ENCODE measurements around the gene ZNF750. TPM values are rescaled to one million over a fixed set of nuclear protein-coding genes. Genes with fewer than 3 reads are reported as not detected.

ZNF750 gene
- polyA plus RNA-seq, 1 experiment: not detected

GRCh38 chr17:82870541-82870940, 30.7 kb upstream of the ZNF750 start:
- no peak overlapping the region for H3K27ac ChIP-seq (ENCODE audit: low read depth, low read length)
- DNase-seq (ENCODE audit: low read depth, low spot score): no peak

GRCh38 chr17:82870091-82870491, 30.3 kb upstream of the ZNF750 start:
- ChIA-PET POLR2A (no interaction called here), CTCF (no interaction called here)
- Histone ChIP-seq H3K27ac (ENCODE audit: low read depth, low read length) (no peak overlapping the region), H3K27me3 (ENCODE audit: control insufficient read depth, insufficient read depth, low read length) (no peaks in the 10 kb centered on the region), H3K4me3 (ENCODE audit: low read depth, low read length) (no peak overlapping the region), H3K9me3 (ENCODE audit: control insufficient read depth, insufficient read depth, low read length) (no peaks in the 10 kb centered on the region; the same call in 1 of the 2 replicates)
- TF ChIP-seq CTCF (IDR thresholded peaks at IDR 0.05; ENCODE audit: low read depth, low read length): no peak
- no peak for DNase-seq (ENCODE audit: low read depth, low spot score)

More at GRCh38 chr17:82870541-82870940, 30.7 kb upstream of the ZNF750 start:
- CTCF ChIA-PET: no interaction called here
- TF ChIP-seq CTCF (IDR thresholded peaks at IDR 0.05; ENCODE audit: low read depth, low read length): no peak
- Histone ChIP-seq H3K9me3 (ENCODE audit: control insufficient read depth, insufficient read depth, low read length) (no peaks in the 10 kb centered on the region; the same call in 1 of the 2 replicates), H3K27me3 (ENCODE audit: control insufficient read depth, insufficient read depth, low read length) (no peaks in the 10 kb centered on the region), H3K4me3 (ENCODE audit: low read depth, low read length) (no peak overlapping the region)
- POLR2A ChIA-PET: no interaction called here

GRCh38 chr17:82869536-82869935, 29.7 kb upstream of the ZNF750 start:
- Histone ChIP-seq H3K9me3 (ENCODE audit: control insufficient read depth, insufficient read depth, low read length) (no peaks in the 10 kb centered on the region; the same call in 1 of the 2 replicates), H3K27me3 (ENCODE audit: control insufficient read depth, insufficient read depth, low read length) (no peaks in the 10 kb centered on the region), H3K27ac (ENCODE audit: low read depth, low read length) (no peak overlapping the region), H3K4me3 (ENCODE audit: low read depth, low read length) (no peak overlapping the region)
- no peak for TF ChIP-seq CTCF (IDR thresholded peaks at IDR 0.05; ENCODE audit: low read depth, low read length)
- ChIA-PET CTCF (no interaction called here), POLR2A (no interaction called here)
- no peak for DNase-seq (ENCODE audit: low read depth, low spot score)

GRCh38 chr17:82868715-82869131, 28.9 kb upstream of the ZNF750 start:
- no peak for DNase-seq (ENCODE audit: low read depth, low spot score)
- Histone ChIP-seq H3K27ac (ENCODE audit: low read depth, low read length) (no peak overlapping the region), H3K9me3 (ENCODE audit: control insufficient read depth, insufficient read depth, low read length) (no peaks in the 10 kb centered on the region; the same call in 1 of the 2 replicates), H3K4me3 (ENCODE audit: low read depth, low read length) (no peak overlapping the region), H3K27me3 (ENCODE audit: control insufficient read depth, insufficient read depth, low read length) (no peaks in the 10 kb centered on the region)
- POLR2A ChIA-PET: no interaction called here
- CTCF ChIA-PET: interaction anchor here (0.8 kb wide), 1 partner anchor 8 kb away, joined by 3 read pairs; no protein-coding TSS in a partner anchor
- TF ChIP-seq CTCF (IDR thresholded peaks at IDR 0.05; ENCODE audit: low read depth, low read length): no peak

- ChIA-PET CTCF (interaction anchor here (0.8 kb wide), 1 partner anchor 9 kb away, joined by 3 read pairs; no protein-coding TSS in a partner anchor), POLR2A (no interaction called here)
- H3K27ac ChIP-seq (ENCODE audit: low read depth, low read length): no peak overlapping the region
- no peak overlapping the region for H3K4me3 ChIP-seq (ENCODE audit: low read depth, low read length)
- DNase-seq (ENCODE audit: low read depth, low spot score): no peak
- H3K9me3 ChIP-seq (ENCODE audit: control insufficient read depth, insufficient read depth, low read length): no peaks in the 10 kb centered on the region; the same call in 1 of the 2 replicates
- no peaks in the 10 kb centered on the region for H3K27me3 ChIP-seq (ENCODE audit: control insufficient read depth, insufficient read depth, low read length)
- no peak for TF ChIP-seq CTCF (IDR thresholded peaks at IDR 0.05; ENCODE audit: low read depth, low read length)
Observed at GRCh38 chr17:82867763-82868325, 28.0 kb upstream of the ZNF750 start.

All from AG04450 (cell line).